ENCODE results near the gene KANK2. TPM values are rescaled to one million over a fixed set of nuclear protein-coding genes. Genes with fewer than 3 reads are reported as not detected.

The KANK2 gene
- total and polyA plus RNA-seq, 2 donors (not counting 1 experiment from before 2014, with no cell fraction given) = 192 to 511 TPM

DNA sequence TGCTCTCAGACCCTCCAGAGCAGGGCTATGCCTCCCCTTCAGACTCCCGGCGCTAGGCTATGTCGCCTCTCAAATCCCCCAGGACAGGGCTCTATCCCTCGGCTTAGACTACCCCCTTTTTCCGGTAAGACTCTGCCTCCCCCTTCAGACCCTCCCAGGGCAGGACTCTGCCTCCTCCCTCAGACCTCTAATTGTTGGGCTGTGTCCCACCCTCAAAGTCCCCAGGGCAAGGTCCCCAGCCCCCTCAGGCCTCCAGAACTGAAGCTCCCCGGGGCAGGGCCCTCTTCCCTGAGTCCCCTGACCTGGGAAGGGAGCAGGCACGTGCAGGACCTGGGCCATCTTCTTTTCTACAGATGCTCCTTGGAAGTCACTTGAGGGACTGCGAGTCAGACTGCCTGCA, 3.2 kb downstream of the KANK2 start:
- Histone ChIP-seq H3K4me3 (replicated peaks in 1 of 4; ENCODE audit: control extremely low read depth in 1 of 4, insufficient read depth in 1 of 4, low read depth in 3 of 4, low read length in 4 of 4) (peak overlapping the region; percentile 26 to 94 (median 40)), H3K4me2 (ENCODE audit: extremely low read depth, insufficient read depth, low read length) (peak overlapping the region; percentile 96), H3K4me1 (ENCODE audit: control insufficient read depth, extremely low read depth, insufficient read depth, low read length) (peaks cover 25% of the 10 kb centered on the region), H3K27me3 (ENCODE audit: control insufficient read depth, insufficient read depth, low read length) (no peaks in the 10 kb centered on the region), H3K36me3 (ENCODE audit: control insufficient read depth, insufficient read depth, low read length) (peaks cover 27% of the 10 kb centered on the region), H4K20me1 (ENCODE audit: control insufficient read depth, extremely low read depth, insufficient read depth, low read length) (no peaks in the 10 kb centered on the region), H3K9ac (ENCODE audit: insufficient read depth, low read length) (no peak overlapping the region), H2AFZ (ENCODE audit: low read length) (no peak overlapping the region), H3K9me3 (ENCODE audit: control insufficient read depth, insufficient read depth, low read depth, low read length) (no peaks in the 10 kb centered on the region), H3K79me2 (ENCODE audit: control insufficient read depth, insufficient read depth, low read length) (peaks cover 62% of the 10 kb centered on the region), H3K27ac (ENCODE audit: insufficient read depth, low read length) (peak overlapping the region; percentile 50)
- no peak for DNase-seq (ENCODE audit: low read depth in 2 of 2)
- no peak for TF ChIP-seq EZH2 (IDR thresholded peaks at IDR 0.05; ENCODE audit: low read length, missing control alignments)
- TF ChIP-seq, protein P1, sequence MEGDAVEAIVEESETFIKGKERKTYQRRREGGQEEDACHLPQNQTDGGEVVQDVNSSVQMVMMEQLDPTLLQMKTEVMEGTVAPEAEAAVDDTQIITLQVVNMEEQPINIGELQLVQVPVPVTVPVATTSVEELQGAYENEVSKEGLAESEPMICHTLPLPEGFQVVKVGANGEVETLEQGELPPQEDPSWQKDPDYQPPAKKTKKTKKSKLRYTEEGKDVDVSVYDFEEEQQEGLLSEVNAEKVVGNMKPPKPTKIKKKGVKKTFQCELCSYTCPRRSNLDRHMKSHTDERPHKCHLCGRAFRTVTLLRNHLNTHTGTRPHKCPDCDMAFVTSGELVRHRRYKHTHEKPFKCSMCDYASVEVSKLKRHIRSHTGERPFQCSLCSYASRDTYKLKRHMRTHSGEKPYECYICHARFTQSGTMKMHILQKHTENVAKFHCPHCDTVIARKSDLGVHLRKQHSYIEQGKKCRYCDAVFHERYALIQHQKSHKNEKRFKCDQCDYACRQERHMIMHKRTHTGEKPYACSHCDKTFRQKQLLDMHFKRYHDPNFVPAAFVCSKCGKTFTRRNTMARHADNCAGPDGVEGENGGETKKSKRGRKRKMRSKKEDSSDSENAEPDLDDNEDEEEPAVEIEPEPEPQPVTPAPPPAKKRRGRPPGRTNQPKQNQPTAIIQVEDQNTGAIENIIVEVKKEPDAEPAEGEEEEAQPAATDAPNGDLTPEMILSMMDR (conservative IDR thresholded peaks at IDR 0.05 in 1 of 2, IDR thresholded peaks at IDR 0.05 in 1 of 2; ENCODE audit: low read depth in 1 of 2, low read length in 2 of 2) = no peak

DNA sequence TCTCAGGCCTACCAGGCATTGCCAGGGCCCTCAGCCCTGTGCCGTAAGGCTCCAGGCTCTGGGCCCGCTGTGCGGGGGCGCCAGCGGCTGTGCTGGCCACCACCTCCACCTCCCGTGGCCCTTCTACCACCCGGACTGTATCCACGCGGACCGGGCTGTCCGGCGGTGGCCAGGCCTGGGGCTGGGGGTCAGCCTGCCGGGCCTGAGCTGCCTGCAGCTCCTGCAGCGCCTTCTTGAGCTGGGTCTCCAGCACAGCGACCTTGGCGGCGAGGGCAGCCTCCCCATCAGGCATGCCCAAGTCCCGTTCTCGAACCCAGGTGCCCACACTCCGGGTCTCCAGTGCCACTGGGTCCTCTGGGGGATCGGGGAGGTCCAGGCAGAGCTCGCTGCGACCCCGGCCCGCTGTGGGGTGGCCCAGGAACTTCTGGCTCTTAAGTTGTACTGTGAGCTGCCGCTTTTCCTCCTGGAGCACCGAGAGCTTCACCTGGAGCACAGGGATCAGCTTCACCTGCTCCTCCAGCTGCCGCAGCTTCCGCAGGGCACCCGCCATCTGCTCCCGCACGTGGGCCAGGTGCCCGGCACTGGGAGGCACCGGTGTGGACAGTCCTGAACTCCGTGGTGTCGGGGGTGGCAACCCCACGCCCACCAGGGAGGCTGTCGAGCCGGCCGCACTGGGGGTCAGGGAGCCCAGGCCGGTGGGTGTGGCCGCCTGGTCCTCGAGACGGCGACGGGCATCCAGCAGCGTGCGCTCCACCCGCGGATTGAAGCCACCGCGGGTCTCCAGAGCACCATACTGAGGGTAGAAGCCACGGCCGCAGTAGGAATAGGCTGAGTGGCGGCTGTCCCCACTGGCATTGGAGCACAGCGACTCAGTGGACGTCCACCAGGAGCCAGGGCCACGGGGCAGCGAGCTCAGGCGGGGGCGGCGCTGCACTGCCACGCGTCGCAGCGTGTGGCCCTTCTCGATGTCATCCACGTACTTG, 4.1 kb downstream of the KANK2 start:
- H3K4me3 ChIP-seq (replicated peaks in 1 of 4; ENCODE audit: control extremely low read depth in 1 of 4, insufficient read depth in 1 of 4, low read depth in 3 of 4, low read length in 4 of 4) = peak overlapping the region in 1 of 4 experiments; percentile 94
- H3K4me2 ChIP-seq (ENCODE audit: extremely low read depth, insufficient read depth, low read length) = peak overlapping the region; percentile 96
- no peak for DNase-seq (ENCODE audit: low read depth in 2 of 2)
- H4K20me1 ChIP-seq (ENCODE audit: control insufficient read depth, extremely low read depth, insufficient read depth, low read length) = no peaks in the 10 kb centered on the region
- TF ChIP-seq, protein P1 (conservative IDR thresholded peaks at IDR 0.05 in 1 of 2, IDR thresholded peaks at IDR 0.05 in 1 of 2; ENCODE audit: low read depth in 1 of 2, low read length in 2 of 2) = no peak
- no peak for TF ChIP-seq EZH2 (IDR thresholded peaks at IDR 0.05; ENCODE audit: low read length, missing control alignments)
- H2AFZ ChIP-seq (ENCODE audit: low read length) = no peak overlapping the region
- no peaks in the 10 kb centered on the region for H3K9me3 ChIP-seq (ENCODE audit: control insufficient read depth, insufficient read depth, low read depth, low read length)
- H3K36me3 ChIP-seq (ENCODE audit: control insufficient read depth, insufficient read depth, low read length) = peaks cover 27% of the 10 kb centered on the region
- peaks cover 27% of the 10 kb centered on the region for H3K4me1 ChIP-seq (ENCODE audit: control insufficient read depth, extremely low read depth, insufficient read depth, low read length)
- no peaks in the 10 kb centered on the region for H3K27me3 ChIP-seq (ENCODE audit: control insufficient read depth, insufficient read depth, low read length)
- no peak overlapping the region for H3K27ac ChIP-seq (ENCODE audit: insufficient read depth, low read length)
- peaks cover 71% of the 10 kb centered on the region for H3K79me2 ChIP-seq (ENCODE audit: control insufficient read depth, insufficient read depth, low read length)
- no peak overlapping the region for H3K9ac ChIP-seq (ENCODE audit: insufficient read depth, low read length)

DNA sequence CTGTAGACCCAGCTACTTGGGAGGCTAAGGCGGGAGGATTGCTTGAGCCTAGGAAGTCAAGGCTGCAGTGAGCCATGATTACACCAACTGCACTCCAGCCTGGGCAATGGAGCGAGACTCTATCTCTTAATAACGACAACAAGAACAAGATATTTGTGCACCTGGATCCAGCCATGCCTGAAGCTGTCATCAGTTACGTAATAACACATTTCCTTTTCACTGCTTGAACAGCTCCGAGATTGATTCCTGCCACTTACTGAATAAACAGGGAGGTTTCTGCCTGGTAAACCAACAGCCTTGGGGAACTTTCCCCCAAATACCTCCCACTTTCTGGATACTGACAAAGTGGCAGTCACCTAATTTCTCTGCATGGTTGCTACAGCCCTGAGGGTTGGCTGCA, 5.4 kb downstream of the KANK2 start:
- peaks cover 29% of the 10 kb centered on the region for H3K36me3 ChIP-seq (ENCODE audit: control insufficient read depth, insufficient read depth, low read length)
- H3K4me2 ChIP-seq (ENCODE audit: extremely low read depth, insufficient read depth, low read length) = peak overlapping the region; percentile 6
- peak overlapping the region in 2 of 4 experiments; percentile 26 to 33 for H3K4me3 ChIP-seq (replicated peaks in 1 of 4; ENCODE audit: control extremely low read depth in 1 of 4, insufficient read depth in 1 of 4, low read depth in 3 of 4, low read length in 4 of 4)
- TF ChIP-seq, protein P1 (conservative IDR thresholded peaks at IDR 0.05 in 1 of 2, IDR thresholded peaks at IDR 0.05 in 1 of 2; ENCODE audit: low read depth in 1 of 2, low read length in 2 of 2) = no peak
- TF ChIP-seq EZH2 (IDR thresholded peaks at IDR 0.05; ENCODE audit: low read length, missing control alignments) = no peak
- peak overlapping the region; percentile 34 for H3K27ac ChIP-seq (ENCODE audit: insufficient read depth, low read length)
- peaks cover 78% of the 10 kb centered on the region for H3K79me2 ChIP-seq (ENCODE audit: control insufficient read depth, insufficient read depth, low read length)
- H2AFZ ChIP-seq (ENCODE audit: low read length) = no peak overlapping the region
- H3K9me3 ChIP-seq (ENCODE audit: control insufficient read depth, insufficient read depth, low read depth, low read length) = no peaks in the 10 kb centered on the region
- no peaks in the 10 kb centered on the region for H3K27me3 ChIP-seq (ENCODE audit: control insufficient read depth, insufficient read depth, low read length)
- peaks cover 27% of the 10 kb centered on the region for H3K4me1 ChIP-seq (ENCODE audit: control insufficient read depth, extremely low read depth, insufficient read depth, low read length)
- DNase-seq (ENCODE audit: low read depth in 2 of 2) = no peak
- no peaks in the 10 kb centered on the region for H4K20me1 ChIP-seq (ENCODE audit: control insufficient read depth, extremely low read depth, insufficient read depth, low read length)
- no peak overlapping the region for H3K9ac ChIP-seq (ENCODE audit: insufficient read depth, low read length)
